HG02798 (cell line): ENCODE data around the gene MIGA2.

ENCODE experiments used
- ATAC-seq: cut with Tn5 transposase; IDR thresholded peaks from one replicate; pipeline ENCODE4 v1.9.1; 2021; ENCODE audit warnings: mild to moderate bottlenecking; ENCODE audit not compliant: unreplicated experiment, poor library complexity

Gene MIGA2

DNA sequence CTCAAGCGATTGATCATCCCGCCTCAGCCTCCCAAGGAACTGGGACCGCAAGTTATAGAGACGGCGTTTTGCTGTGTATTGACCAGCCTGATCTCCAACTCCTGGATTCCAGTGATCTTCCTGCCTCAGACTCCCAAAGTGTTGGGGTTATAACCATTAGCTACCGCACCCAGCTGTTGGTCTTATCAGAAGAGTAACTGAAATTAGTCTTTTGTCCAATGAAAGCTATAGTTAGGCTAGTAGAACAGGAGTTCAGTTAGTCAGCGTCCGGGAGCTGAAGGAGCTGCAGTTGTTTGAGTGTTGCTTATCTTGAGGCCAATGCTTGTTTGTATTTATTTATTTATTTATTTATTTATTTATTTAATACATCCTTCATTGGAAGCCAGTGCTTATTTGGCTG is 3.2 kb upstream of the MIGA2 start:
- ATAC-seq, result no peak

DNA sequence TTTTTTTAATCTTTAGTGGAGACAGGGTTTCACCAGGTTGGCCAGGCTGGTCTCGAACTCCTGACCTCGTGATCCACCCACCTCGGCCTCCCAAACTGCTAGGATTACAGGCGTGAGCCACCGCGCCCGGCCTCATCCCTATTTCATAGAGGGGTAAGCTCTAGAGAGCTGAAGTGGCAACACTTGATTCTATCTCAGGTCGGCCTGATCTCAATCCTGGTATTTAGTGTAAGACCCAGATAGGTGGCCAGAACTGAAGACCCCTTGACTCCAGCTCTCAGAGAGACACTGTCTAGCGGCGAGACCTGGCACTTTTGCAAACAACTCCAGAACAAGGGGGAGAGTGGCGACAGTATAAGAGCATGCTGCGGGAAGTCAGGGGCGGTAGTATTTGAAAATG is 588 bp upstream of the MIGA2 start:
- ATAC-seq, result peak; percentile 1

DNA sequence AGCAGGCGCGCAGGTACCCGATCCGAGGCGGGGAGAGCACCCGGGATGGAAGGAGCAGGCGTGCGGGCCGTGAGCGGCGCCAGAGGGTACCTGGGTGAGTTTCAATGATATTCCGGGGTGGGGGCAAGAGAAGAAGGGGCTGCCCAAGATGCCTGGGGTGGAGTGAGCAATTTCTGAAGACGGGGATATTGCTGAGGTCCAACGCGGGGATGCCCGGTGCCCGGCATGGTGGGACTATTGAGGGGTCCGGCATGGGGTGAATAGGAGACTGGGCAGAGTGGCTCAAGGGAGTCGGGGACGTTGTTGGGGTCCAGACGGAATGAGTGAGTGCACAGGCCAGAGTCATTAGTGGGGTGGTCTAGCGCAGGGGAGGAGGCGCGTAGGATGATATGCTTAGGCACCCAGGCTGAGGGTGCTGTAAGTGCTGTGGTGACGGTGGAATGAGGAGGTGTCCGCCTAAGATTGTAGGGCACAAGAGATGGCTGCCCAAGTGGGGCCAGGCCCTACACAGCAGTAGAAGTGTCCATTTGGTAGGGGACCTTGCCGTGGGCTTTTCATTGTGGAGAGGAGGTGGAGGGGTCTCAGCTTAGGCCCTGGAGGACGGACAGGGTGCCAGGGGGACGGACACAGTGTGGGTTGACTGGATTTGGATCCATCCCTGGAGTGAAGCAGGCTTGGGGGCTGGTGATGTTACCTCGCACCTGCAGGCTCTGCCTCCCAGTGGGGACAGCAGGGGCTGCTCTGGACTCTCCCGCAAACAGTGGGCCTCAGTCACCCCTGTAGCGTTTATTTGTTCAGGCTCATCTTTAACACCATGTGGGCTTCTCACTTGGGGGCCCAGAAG is 719 bp downstream of the MIGA2 start:
- no peak for ATAC-seq

DNA sequence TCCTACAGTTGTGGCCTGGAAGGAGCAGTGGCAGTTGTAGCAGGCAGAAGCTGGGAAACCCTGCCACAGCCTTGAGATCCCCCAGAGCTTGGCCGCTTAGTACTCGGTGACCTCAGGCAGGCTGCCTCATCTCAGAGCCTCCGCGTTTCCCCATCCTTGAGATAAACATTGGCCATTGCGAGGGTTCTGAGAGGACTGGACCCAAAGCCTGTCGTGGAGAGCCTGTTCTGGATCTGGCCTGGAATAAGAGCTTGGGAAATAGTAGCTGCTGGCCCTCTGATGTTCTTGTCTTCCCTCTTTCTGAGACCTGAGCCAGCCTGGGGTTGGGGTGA is 1.3 kb downstream of the MIGA2 start:
- ATAC-seq, result no peak

DNA sequence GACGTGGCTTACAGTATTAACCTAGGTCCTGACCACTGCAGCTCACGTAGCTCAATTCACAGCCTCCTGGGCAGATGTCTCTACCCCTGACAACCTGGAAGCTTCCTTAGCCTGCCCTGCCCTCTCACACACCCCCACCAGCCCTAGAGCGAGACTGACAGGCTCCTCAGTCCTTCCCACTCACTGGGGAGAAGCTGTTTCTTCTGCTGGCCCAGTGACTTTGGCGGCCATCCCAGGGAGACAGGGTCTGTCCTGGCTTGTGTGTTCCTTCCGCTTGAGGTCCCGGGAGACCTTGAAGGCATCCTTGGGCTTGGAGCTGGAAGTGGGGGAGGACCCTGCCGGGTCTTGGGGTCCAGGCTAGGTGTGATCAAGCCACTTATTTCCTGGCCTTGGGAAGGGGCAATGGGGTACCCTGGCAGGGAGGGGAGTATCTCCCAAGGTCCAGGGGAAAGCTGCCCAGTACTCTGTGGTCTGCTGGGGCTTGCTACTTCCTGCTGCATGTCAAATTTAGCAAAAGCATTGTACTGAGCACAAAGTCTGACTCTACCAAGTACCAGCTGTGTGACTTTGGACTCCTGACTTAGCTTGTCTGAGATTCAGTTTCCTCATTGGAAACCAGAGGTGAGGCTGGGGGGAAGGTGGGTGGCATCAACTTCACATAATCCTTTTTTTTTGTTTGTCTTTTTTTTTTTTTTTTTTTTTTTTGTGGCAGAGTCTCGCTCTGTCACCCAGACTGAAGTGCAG is 1.9 kb downstream of the MIGA2 start:
- no peak for ATAC-seq

GRCh38 chr9:129040113-129040643 is 3.8 kb downstream of the MIGA2 start:
- no peak for ATAC-seq

DNA sequence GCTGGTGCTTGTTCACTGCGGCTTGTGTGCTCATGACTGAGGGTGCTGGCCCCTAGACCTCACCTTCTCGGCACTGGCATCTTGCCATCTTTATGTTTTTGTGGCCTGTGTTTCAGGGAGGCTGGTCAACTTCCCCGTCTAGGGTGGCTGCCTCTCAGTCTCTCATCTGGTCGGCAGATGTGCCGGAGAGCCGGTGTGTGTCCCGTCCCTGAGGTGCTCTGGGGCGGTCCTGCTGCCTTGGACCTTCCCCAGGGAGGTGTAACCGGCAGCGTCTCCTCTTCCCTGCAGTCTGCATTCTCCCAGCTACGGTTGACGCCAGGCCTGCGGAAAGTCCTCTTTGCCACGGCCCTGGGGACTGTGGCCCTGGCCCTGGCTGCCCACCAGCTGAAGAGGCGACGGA is 5.6 kb downstream of the MIGA2 start:
- no peak for ATAC-seq

GRCh38 chr9:129052592-129052991 is 16.2 kb downstream of the MIGA2 start:
- ATAC-seq, result no peak

DNA sequence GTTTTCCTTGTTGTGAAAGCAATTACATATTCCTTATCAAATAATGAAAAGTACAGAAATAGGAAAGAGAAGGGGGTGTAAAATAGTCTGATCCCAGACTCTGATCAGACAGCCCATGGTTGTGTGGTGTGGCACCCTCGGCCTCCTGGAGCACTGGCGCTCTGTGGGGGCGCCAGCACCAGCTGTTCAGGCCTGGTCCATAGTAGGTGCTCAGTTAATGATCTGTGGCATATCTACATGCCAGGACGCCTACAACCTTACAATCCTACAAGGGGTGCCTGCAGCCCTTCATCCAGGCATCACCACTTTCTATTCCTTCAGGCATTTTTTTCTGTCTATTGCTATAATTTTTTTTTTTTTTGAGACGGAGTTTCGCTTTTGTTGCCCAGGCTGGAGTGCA is 16.6 kb downstream of the MIGA2 start:
- ATAC-seq, result no peak

DNA sequence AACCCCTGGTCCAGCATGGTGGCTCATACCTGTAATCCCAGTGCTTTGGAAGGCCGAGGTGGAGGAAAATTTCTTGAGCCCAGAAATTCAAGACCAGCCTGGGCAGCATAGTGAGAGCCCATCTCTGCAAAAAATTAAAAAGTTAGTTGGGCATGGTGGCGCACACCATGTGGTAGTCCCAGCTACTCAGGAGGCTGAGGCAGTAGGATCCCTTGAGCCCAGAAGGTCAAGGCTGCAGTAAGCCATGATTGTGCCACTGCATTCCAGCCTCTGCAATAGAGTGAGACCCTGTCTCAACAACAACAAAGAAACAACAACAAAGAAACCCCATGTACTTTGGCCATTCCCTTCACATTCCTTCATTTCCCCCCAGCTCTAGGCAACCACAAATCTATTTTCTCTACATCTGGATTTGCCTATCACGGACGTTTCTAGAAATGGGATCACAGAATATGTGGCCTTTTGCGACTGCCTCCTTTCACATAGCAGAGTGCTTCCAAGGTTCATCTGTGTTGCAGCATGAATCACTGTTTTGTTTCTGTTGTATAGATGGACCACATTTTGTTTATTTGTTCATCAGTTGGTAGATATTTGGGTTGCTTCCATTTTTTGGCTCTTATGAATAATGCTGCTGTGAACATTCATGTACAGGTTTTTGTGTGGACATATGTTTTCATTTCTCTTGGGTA is 17.9 kb downstream of the MIGA2 start:
- ATAC-seq, result no peak

GRCh38 chr9:129058965-129059795 is 22.8 kb downstream of the MIGA2 start:
- no peak for ATAC-seq

DNA sequence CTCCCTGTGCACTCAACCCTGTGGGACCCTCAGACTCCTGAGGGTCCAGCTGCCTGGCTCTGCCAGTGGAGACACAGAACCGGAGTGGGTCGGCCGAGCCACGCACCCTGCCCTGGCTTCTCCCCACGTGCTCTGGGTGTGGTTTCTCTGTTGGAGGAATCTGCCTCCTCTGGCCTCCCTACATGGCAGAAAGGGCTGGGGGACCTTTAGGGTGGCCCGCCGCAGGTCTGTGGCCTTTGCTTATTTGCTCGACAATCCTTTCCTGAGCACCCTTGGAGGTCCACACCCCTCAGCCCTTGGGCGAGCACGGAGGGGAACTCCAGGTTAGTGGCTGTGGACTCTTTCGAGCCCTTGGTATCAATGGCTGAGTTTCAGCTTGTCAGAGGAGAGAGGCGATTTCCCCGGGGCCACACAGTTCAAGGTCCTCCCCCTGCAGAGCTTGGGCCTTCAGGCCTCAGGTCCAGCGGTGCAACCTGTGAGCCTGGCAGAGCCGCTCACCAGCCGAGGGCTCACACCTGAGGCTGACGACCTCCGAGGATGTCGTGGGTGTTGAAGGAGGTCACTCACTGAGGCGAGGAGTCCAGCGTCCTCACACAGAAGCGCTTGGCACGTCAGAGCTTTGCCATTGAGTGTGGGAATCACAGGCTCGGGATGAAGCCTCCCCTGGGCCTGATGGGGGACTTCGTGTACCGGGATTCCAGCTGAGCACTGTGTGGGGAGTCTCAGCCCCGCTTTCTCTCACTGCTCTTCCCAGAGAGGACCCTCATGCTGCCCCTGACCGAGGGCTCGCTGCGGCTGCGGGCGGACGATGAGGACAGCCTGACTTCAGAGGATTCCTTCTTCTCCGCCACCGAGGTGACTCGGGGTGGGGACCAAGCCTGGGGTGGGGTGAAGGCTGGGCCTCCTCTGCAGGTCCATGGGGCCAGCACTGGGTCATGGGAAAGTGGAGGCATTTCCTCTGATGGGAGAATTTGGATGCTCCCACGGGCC is 23.7 kb downstream of the MIGA2 start:
- no peak for ATAC-seq

DNA sequence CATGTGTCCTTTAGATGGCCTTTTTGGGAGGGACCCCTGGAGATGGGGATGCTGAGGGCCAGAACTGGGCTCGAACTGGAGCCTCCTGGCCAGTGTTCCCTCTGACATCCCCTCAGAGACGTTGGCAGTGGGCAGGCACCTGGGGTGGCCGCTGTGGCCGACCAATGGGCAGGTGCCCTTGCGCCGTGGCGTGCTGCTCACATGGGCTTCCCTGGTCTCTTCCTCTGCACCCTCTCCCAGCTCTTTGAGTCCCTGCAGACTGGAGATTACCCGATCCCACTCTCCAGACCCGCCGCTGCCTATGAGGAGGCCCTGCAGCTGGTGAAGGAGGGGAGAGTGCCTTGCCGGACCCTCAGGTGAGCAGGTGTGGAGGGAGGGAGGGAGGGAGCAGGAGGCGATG is 24.6 kb downstream of the MIGA2 start:
- no peak for ATAC-seq

- no peak for ATAC-seq
These were observed 26.6 kb downstream of the MIGA2 start for GRCh38 chr9:129063061-129063460.

DNA sequence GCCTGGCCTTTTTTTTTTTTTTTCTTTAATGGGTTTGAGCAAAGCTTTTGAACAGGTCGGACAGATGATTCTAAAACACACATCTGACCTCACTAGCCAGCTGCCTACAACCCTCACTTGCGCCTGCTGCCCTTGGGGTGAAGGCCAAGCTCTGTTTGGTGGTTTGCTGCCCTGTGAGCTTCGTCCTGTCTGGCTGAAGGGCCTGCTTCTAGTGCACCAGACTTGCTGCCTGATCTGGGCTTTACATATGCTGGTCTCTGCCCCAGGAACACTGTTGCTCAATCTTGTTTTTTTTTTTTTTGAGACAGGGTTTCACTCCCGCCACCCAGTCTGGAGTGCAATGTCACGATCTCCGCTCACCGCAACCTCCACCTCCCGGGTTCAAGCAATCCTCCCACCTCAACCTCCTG is 28.1 kb downstream of the MIGA2 start:
- ATAC-seq, result no peak

DNA sequence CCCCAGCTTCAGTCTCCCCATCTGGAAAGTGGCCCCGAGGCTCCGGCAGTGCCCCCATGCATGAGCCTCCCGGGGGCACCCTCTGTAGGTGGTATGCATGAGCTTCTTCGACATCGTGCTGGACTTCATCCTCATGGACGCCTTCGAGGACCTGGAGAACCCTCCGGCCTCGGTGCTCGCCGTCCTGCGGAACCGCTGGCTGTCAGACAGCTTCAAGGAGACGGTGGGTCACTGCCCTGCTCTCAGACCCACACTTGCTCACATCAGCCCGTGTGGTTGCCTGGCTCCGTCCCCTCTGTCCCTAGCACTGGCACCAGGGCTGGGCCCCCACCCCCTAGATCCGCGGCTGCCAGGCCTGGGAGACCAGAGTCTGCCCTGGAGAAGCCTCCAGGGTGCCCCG is 31.7 kb downstream of the MIGA2 start:
- ATAC-seq, result no peak

GRCh38 chr9:129068990-129069861 is 32.8 kb downstream of the MIGA2 start:
- ATAC-seq, result peak; percentile 65
